ENCODE measurements around the gene FRMD4A. TPM values are rescaled to one million over a fixed set of nuclear protein-coding genes. Genes with fewer than 3 reads are reported as not detected.
"Not testable (repeated sequence)": the region's sequence is repeated elsewhere in the genome, so short reads cannot be mapped to it uniquely, and the experiment has no call there.

The FRMD4A gene
- total and polyA plus RNA-seq, 8 donors: 6.9 to 25.3 (median 11.3) TPM

GRCh38 chr10:14146025-14146424 is 184.7 kb downstream of the FRMD4A start:
- intact Hi-C loops (cut with DNase I; ENCODE audit: low total_unique reads): no loop called here
- TF ChIP-seq POLR2AphosphoS5 (IDR thresholded peaks at IDR 0.05) (no peak), POLR2A (IDR thresholded peaks at IDR 0.05) (no peak), CTCF (IDR thresholded peaks at IDR 0.05) (no peak), EP300 (IDR thresholded peaks at IDR 0.05) (no peak)
- 62 to 74% (median 73%) methylated on average over 3 of the region's 3 CpGs for WGBS, 5 donors
- H3K4me1 ChIP-seq: no peaks in the 10 kb centered on the region
- no peak overlapping the region for H3K4me3 ChIP-seq
- peaks cover 0 to 29% (median 0%) of the 10 kb centered on the region in 3 donors for H3K27me3 ChIP-seq
- H3K9me3 ChIP-seq: no peaks in the 10 kb centered on the region
- no peak for DNase-seq
- no peak overlapping the region for H3K27ac ChIP-seq
- no peaks in the 10 kb centered on the region for H3K36me3 ChIP-seq

DNA sequence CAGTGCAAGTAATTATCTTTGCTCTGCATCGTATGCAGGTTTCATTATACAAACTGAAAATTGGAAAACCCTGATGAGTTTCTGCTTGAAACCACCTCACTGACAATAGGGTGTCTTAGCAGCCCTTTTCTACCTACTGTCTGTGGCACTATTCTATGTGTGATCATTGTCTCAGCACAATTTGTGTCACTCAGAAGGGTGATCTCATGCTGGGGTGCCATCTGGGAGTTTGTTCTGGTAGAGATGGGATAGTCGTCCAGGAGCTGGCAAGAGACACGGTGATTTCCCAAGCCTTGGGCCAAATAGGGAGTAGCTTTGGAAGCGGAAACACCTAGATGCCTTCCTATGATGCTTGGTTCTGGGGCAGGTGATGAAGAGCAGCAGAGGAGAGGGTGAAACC is 186.3 kb downstream of the FRMD4A start:
- intact Hi-C loops (cut with DNase I; ENCODE audit: low total_unique reads): no loop called here

DNA sequence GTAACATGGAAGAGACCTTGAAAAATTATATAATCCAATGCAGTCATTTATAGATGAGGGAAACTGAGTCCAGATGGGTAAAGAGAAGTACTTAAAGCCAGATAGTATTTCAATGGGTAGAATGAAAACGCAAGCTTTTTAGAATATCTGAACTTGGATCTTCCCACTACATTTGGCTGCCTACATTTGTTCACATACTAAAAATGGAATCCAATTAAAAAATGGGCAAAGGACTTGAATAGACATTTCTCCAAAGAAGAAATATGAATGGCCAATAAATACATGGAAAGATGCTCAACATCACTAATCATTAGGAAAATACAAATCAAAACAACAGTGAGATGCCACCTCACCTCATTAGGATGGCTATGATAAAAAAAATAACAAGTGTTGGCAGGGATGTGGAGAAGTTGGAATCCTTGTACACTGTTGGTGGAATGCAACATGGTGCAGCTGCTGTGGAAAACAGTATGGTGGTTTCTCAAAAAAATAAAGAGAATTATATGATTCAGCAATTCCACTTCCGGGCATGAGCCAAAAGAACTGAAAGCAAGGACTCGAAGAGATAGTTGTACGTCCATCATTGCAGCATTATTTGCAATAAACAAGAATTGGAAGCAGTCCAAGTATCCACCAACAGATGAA is 188.0 kb downstream of the FRMD4A start:
- intact Hi-C loops (cut with DNase I; ENCODE audit: low total_unique reads): no loop called here
- H3K4me1 ChIP-seq: no peaks in the 10 kb centered on the region
- no peak overlapping the region for H3K27ac ChIP-seq
- WGBS, 5 donors: 60 to 89% (median 77%) methylated on average over 4 of the region's 4 CpGs
- H3K27me3 ChIP-seq: peaks cover 0 to 29% (median 0%) of the 10 kb centered on the region in 3 donors
- TF ChIP-seq EP300 (IDR thresholded peaks at IDR 0.05) (no peak), POLR2AphosphoS5 (IDR thresholded peaks at IDR 0.05) (no peak), POLR2A (IDR thresholded peaks at IDR 0.05) (no peak), CTCF (IDR thresholded peaks at IDR 0.05) (no peak)
- H3K9me3 ChIP-seq: no peaks in the 10 kb centered on the region
- no peak overlapping the region for H3K4me3 ChIP-seq
- no peak for DNase-seq
- H3K36me3 ChIP-seq: no peaks in the 10 kb centered on the region

More for the DNA sequence above, 186.3 kb downstream of the FRMD4A start:
- TF ChIP-seq EP300 (IDR thresholded peaks at IDR 0.05) (no peak), CTCF (IDR thresholded peaks at IDR 0.05) (no peak), POLR2A (IDR thresholded peaks at IDR 0.05) (no peak), POLR2AphosphoS5 (IDR thresholded peaks at IDR 0.05) (no peak)
- Histone ChIP-seq H3K4me3 (no peak overlapping the region), H3K36me3 (no peaks in the 10 kb centered on the region), H3K4me1 (no peaks in the 10 kb centered on the region), H3K27ac (no peak overlapping the region), H3K9me3 (no peaks in the 10 kb centered on the region), H3K27me3 (peaks cover 0 to 31% (median 0%) of the 10 kb centered on the region in 3 donors)
- WGBS, 5 donors: 68 to 88% (median 72%) methylated on average over 4 of the region's 4 CpGs
- DNase-seq: no peak

GRCh38 chr10:14141283-14141682 is 189.4 kb downstream of the FRMD4A start:
- no peak overlapping the region for H3K4me3 ChIP-seq
- no peak for TF ChIP-seq POLR2AphosphoS5 (IDR thresholded peaks at IDR 0.05)
- no peak for TF ChIP-seq EP300 (IDR thresholded peaks at IDR 0.05)
- no peaks in the 10 kb centered on the region for H3K36me3 ChIP-seq
- H3K27ac ChIP-seq: no peak overlapping the region
- DNase-seq: no peak
- H3K9me3 ChIP-seq: no peaks in the 10 kb centered on the region
- H3K4me1 ChIP-seq: no peaks in the 10 kb centered on the region
- intact Hi-C loops (cut with DNase I; ENCODE audit: low total_unique reads): no loop called here
- 78 to 90% (median 86%) methylated on average over 5 of the region's 5 CpGs for WGBS, 5 donors
- H3K27me3 ChIP-seq: peaks cover 0 to 29% (median 0%) of the 10 kb centered on the region in 3 donors

- 62 to 87% (median 78%) methylated on average over 3 of the region's 3 CpGs for WGBS, 5 donors
- Histone ChIP-seq H3K27me3 (peaks cover 0 to 13% (median 0%) of the 10 kb centered on the region in 3 donors), H3K4me1 (no peaks in the 10 kb centered on the region), H3K36me3 (no peaks in the 10 kb centered on the region), H3K27ac (no peak overlapping the region), H3K9me3 (no peaks in the 10 kb centered on the region), H3K4me3 (no peak overlapping the region)
- intact Hi-C loops (cut with DNase I; ENCODE audit: low total_unique reads): no loop called here
- TF ChIP-seq POLR2A (IDR thresholded peaks at IDR 0.05) (no peak), CTCF (IDR thresholded peaks at IDR 0.05) (no peak), EP300 (IDR thresholded peaks at IDR 0.05) (no peak), POLR2AphosphoS5 (IDR thresholded peaks at IDR 0.05) (no peak)
- DNase-seq: no peak
These were observed 193.3 kb downstream of the FRMD4A start for GRCh38 chr10:14137391-14137790.

DNA sequence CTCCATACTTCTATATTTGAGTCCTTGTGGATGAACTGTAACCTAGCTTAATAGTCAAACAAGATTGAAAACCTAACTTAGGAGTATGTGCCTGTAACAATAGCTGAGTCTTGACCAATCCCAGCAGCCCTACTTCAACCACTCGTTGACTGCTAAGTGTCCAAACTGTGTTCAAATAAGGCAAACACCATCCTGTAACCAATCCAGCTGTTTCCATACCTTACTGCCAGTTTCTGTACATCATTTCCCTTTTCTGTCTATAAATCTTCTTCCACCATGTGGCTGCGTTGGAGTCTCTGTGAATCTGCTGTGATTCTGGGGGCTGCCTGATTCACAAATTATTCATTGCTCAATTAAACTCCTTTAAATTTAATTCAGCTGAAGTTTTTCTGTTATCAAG is 195.5 kb downstream of the FRMD4A start:
- H3K9me3 ChIP-seq; H3K4me1 ChIP-seq; H3K36me3 ChIP-seq; H3K27me3 ChIP-seq; intact Hi-C loops (cut with DNase I; ENCODE audit: low total_unique reads); DNase-seq; H3K27ac ChIP-seq; H3K4me3 ChIP-seq: not testable (repeated sequence)
- 34 to 58% (median 42%) methylated on average over 2 of the region's 2 CpGs for WGBS, 5 donors

All from stomach (tissue), 9 donors.